NCI-H1417 treated with DMSO at 0.1 percent for 48 hours (cell line): Measurements from ENCODE around the gene ULBP1.
A peak's percentile ranks its signal among the peaks of the same experiment; 100 is the strongest.
"Not testable (repeated sequence)": the region's sequence is repeated elsewhere in the genome, so short reads cannot be mapped to it uniquely, and the experiment has no call there.

Experiments used
- DNase-seq: peaks from one replicate; lab custom pipeline; 2025; lab: John Stamatoyannopoulos, UW

Gene ULBP1

GRCh38 chr6:149933461-149933860 lies 30.3 kb upstream of the ULBP1 start:
- DNase-seq, result no peak

DNA sequence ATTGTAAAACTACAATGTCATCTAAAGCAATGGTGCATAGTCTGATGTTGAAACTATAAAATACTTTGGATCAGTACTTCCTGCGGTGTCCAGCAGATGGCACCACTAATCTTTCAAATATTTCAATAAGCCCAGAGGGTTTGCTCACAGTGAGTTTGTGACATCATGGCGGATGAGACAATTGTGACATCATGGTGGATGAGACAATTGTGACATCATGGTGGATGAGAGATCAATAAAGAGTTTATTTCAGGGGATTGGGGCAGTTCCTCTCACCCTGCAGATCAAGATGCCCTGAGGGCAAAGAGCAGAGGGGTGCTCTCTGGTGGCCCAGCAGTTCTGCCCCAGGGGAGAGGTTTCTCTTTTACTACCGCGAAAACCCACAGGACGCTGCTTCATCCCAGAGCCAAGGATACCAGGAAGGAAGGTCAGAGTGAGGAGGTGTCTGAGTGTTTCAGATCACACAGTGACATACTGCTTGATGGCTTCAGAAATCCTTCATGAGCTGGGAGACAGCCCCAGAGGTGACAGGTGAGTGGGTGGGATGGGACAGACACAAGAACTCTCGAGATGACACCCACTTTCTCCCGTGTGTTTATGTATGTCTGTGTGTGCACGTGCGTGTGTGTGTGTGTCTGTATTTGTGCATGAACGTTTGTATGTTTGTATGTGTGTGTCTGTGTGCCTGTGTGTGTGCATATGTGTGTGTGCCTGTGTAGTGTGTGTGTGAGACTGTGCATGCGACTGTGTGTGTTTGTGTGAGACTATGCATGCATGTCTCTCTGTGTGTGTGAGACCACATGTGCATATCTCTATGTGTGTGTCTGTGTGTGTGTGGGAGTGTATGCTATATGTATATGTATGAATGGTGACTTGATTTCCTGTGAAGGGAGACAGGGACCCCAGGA lies 29.2 kb upstream of the ULBP1 start:
- DNase-seq, result no peak

GRCh38 chr6:149935246-149935645 lies 28.5 kb upstream of the ULBP1 start:
- DNase-seq, result no peak

DNA sequence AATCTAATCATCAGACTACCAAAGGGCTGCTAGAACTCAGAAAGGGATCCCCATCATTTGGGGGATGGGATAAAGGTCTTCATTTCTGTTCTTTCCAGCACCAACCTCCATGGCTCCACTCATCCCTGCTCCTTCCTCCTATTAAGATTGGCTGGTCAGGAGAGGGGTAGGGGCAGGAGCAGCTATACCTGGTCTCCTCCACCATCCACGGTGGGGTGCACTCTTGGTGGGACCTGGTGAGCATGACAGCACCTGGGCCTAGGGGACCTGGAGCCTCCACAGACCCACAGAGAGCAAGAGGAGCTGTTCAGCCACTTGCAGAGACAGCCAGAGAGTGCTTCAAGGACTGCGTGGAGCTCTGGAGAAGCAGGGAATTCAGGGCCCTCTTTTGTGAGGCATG lies 28.1 kb upstream of the ULBP1 start:
- no peak for DNase-seq

DNA sequence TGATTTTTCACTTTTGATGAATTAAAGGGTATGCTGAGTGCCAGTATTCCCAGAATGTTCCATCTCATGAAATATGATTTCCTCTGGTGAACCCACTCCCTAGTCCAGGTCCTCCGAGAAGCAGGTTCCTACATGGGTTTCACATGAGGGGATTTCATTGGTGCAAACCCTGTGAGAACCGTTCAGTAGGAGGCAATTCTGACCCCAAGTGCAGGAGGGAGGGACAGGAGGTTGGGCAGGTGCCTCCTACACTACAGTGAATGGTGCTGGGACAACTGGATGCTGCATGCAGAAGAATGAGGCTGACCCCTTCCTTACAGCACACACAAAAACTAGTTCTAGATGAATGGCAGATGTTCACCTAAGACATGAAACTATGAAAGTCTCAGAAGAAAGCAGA lies 27.0 kb upstream of the ULBP1 start:
- no peak for DNase-seq

- not testable (repeated sequence) for DNase-seq
Measured at GRCh38 chr6:149938013-149938570, 25.7 kb upstream of the ULBP1 start.

DNA sequence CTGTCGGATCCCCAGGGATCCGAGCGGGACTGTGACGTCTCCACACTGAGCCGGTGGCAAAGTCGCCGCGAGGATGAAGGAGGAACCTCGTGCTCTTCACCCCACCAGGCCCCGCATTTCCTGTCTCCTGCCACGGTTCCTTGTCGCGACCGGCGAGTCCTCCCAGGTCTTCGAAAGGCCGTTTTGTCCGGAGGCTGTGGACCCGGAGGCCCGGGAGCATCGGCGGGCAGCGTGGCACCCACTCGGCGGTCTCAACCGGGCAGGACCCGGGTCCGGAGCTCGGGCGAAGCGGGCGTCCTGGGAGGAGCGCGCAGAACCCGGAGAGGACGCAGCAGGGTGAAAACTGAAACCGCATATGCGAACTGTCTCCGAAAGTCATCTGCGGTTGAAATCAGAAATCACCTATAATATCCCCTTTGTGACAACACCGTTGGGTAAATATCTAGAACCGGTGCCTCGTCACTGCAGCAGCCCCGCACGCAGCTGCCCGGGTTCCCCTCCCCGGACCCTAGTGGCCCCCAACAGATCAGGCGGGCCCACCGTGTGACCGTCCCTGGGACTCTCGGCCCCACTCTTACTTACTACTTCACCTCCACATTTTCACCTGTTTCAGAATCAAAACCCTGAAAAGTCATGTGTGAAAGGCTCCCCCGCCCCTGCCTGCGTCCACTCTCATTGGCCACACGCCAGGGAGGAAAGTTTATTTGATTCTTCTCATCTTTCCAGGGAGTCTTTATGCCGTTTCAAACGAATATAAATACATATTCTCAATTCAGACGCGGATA lies 25.0 kb upstream of the ULBP1 start:
- DNase-seq, result no peak

GRCh38 chr6:149939356-149939648 lies 24.4 kb upstream of the ULBP1 start:
- no peak for DNase-seq

GRCh38 chr6:149939909-149940671 lies 23.7 kb upstream of the ULBP1 start:
- DNase-seq, result no peak

GRCh38 chr6:149940672-149940982 lies 23.1 kb upstream of the ULBP1 start:
- no peak for DNase-seq

- peak; percentile 81 for DNase-seq
Measured at GRCh38 chr6:149941583-149942460, 21.9 kb upstream of the ULBP1 start, which contains the start of gene ULBP2. ULBP2 (plus strand) TSS chr6:149942014; CDS start chr6:149942073, 59 bp downstream.

DNA sequence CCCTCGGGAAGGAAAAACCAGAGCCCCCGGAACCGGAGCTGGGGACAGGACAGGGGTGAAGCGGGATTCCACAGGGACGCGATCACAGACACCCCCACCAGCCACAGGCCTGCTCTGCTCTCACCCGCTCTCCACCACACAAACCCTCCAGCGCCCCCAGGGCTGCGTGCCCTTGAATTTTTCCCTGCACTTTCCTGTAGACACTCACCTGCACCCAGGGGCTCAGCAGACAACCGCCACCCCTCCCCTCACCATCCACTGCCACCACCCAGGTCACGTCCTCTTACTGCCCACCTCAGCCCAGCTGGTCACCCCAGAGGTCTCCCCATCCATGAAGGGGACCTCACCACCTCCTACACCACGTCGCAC lies 21.3 kb upstream of the ULBP1 start:
- DNase-seq, result no peak

DNA sequence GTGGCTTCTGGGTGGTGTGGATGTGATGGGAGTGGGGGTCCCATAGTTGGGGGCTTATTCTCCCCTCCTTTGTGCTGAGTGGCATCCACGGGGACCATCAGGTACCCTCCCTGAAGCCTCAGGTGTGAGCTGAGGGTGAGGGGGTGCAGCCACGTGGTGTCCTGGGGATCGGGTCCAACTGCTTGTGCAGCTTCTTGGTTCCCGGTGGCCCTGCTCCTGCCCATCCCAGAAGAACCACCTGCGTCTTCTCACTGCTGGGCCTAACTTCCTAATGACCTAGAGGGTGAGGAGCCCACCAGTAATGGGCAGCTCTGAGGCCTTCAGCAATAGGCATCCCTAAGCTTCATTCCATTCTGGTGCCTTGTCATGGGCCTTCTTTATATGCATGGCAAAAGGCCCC lies 20.4 kb upstream of the ULBP1 start:
- not testable (repeated sequence) for DNase-seq

- not testable (repeated sequence) for DNase-seq
Measured at GRCh38 chr6:149945276-149945675, 18.5 kb upstream of the ULBP1 start.

DNA sequence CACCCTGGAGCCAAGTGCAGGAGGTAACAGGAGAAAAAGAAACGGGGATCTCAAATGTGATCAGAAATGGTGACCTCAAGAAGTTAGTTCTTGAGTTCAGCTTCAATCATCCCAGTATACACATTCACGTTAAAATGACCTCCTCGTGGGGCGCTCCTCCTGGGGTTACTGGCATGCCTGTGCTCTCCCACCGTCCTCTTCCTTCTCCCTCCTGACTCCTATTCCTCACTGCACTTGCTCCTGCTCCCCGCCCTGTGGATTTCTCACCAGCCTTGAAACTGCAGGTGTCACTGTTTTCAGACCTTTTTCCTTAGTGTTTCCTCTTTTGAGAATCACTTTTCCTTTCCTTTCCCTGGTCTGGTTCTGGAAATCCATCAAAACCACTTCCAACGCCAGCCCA lies 17.1 kb upstream of the ULBP1 start:
- DNase-seq, result not testable (repeated sequence)

- DNase-seq, result not testable (repeated sequence)
Measured at GRCh38 chr6:149947533-149947932, 16.2 kb upstream of the ULBP1 start.

GRCh38 chr6:149948011-149948410 lies 15.7 kb upstream of the ULBP1 start:
- no peak for DNase-seq

GRCh38 chr6:149948616-149949015 lies 15.1 kb upstream of the ULBP1 start:
- no peak for DNase-seq

GRCh38 chr6:149950423-149950822 lies 13.3 kb upstream of the ULBP1 start:
- no peak for DNase-seq

DNA sequence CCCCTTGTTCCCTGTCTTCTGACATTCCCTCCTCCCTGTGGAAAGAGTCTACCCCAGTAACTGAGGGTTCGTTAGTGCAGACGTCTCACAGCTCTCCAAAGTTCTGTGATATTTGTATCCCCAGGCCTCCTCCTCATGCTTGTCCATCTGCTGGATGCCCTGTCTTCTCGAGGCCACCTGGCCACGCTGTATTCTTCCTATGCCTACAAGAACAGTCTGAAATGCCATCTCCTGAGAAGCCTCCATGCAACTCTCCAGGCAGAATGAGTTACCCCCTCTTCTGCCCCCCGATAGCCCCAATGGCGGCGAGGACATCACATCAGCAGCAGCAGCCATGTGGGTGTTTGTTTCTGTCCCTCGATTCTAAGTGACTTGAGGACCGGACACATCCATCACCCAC lies 12.6 kb upstream of the ULBP1 start:
- DNase-seq, result no peak

DNA sequence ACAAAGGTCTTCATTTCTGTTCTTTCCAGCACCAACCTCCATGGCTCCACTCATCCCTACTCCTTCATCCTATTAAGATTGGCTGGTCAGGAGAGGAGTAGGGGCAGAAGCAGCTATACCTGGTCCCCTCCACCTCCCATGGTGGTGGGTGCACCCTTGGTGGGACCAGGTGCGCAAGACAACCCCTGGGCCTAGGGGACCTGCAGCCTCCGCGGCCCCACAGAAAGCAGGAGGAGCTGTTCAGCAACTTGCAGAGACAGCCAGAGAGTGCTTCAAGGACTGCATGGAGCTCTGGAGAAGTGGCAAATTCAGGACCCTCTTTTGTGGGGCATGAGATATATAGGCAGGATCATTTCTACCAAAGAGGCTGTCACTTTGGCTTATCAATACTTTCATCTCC lies 12.1 kb upstream of the ULBP1 start:
- no peak for DNase-seq
